Activated T-cell treated with anti-CD3 and anti-CD28 coated beads, Interleukin-2, amount 50 U/mL, for 4 hours (primary cell): Measurements from ENCODE around the gene KCTD6. TPM values are rescaled to one million over a fixed set of nuclear protein-coding genes. Genes with fewer than 3 reads are reported as not detected.
"Not testable (repeated sequence)": the region's sequence is repeated elsewhere in the genome, so short reads cannot be mapped to it uniquely, and the experiment has no call there.

Source experiments
- ATAC-seq, 2 donors: fragments of 200-7000 bp; cut with Tn5 transposase; one replicate each; pipeline ENCODE4 v1.10.0; 2021
- DNase-seq: peaks from one replicate; pipeline ENCODE4 v3.0.0-alpha.2; 2020
- H3K27me3 Mint-ChIP-seq: one replicate; pipeline ENCODE4 v1.8.0; 2021; ENCODE audit warnings: low read depth, mixed read lengths
- H3K36me3 Mint-ChIP-seq: one replicate; pipeline ENCODE4 v1.8.0; 2022; ENCODE audit warnings: mixed read lengths; ENCODE audit not compliant: insufficient read depth
- H3K4me1 Mint-ChIP-seq: one replicate; pipeline ENCODE4 v1.8.0; 2021; ENCODE audit warnings: low read depth, mixed read lengths
- H3K4me3 Mint-ChIP-seq: one replicate; pipeline ENCODE4 v1.8.0; 2021; ENCODE audit warnings: mild to moderate bottlenecking, moderate library complexity, mixed read lengths
- H3K9me3 Mint-ChIP-seq: one replicate; pipeline ENCODE4 v1.8.0; 2021; ENCODE audit warnings: mixed read lengths
- total RNA-seq, 3 donors: library from RNA; stranded (reverse); gene quantifications; one replicate each; pipeline ENCODE4 v1.2.1, GENCODE V29; 2021

Gene KCTD6
- total RNA-seq, 3 donors from 2014 or later: 7.8 to 9.6 (median 8.3) TPM

DNA sequence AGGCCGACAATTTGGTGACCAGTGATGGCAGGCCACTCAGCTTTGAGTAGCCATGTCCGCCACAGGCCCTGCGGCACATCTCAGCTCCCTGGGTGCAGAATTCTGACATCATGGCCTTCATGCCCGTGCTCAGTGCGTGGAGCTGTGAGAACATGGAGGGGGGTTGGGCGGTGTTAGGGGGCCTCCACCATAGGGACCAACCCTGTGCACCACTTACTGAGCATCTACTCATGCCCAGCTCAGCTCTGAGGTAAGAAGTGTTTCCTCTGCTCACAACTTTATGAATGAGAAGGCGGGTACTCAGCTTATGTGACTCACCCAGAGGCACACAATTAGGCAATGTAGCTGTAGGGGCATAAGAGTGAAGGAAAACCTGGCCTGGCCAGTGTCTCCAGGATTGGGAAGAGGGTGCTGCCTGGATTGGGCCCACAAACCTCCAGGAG is 34.6 kb downstream of the KCTD6 start:
- H3K4me3 Mint-ChIP-seq: no peak overlapping the region
- DNase-seq (no peak), ATAC-seq (peak; percentile 34 to 38)
- H3K9me3 Mint-ChIP-seq: no peaks in the 10 kb centered on the region
- no peaks in the 10 kb centered on the region for H3K27me3 Mint-ChIP-seq
- no peaks in the 10 kb centered on the region for H3K4me1 Mint-ChIP-seq
- H3K36me3 Mint-ChIP-seq: no peaks in the 10 kb centered on the region

DNA sequence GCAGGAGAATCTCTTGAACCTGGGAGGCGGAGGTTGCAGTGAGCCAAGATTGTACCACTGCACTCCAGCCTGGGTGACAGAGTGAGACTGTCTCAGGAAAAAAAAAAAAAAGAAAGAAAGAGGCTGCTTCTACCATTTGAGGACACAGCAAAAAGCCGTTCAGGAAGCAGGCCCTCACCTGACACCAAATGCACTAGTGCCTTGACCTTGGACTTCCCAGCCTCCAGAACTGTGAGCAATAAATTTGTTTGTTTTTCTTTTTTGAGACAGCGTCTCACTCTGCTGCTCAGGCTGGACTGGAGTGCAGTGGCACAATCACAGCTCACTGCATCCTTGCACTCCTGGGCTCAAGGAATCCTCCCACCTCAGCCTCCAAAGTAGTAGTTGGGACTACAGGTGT is 35.5 kb downstream of the KCTD6 start:
- not testable (repeated sequence) for H3K4me3 Mint-ChIP-seq, H3K9me3 Mint-ChIP-seq, ATAC-seq, H3K4me1 Mint-ChIP-seq, DNase-seq, H3K36me3 Mint-ChIP-seq, H3K27me3 Mint-ChIP-seq

DNA sequence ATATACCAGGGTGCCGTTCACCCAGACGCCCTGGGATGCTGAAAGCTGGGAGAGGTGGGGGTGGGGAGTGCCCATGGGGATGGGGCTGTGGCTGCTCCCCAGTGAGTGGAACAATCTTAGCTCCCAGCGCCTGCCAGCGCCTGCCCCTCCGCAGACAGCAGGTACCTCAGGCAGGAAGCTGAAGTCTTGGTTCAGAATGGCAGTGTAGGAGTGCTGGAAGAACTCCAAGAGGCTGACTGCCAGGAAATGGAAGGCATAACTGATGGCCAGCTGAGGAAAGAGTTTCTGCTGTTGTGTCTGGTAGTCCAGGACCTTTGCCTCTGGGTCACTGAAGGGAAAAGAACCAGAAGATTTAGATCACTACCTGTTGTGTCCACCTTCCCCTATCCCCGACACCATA is 36.7 kb downstream of the KCTD6 start:
- no peak for ATAC-seq
- Mint-ChIP-seq H3K4me3 (no peak overlapping the region), H3K4me1 (peaks cover 12% of the 10 kb centered on the region), H3K27me3 (no peaks in the 10 kb centered on the region), H3K36me3 (no peaks in the 10 kb centered on the region), H3K9me3 (no peaks in the 10 kb centered on the region)
- DNase-seq: no peak

DNA sequence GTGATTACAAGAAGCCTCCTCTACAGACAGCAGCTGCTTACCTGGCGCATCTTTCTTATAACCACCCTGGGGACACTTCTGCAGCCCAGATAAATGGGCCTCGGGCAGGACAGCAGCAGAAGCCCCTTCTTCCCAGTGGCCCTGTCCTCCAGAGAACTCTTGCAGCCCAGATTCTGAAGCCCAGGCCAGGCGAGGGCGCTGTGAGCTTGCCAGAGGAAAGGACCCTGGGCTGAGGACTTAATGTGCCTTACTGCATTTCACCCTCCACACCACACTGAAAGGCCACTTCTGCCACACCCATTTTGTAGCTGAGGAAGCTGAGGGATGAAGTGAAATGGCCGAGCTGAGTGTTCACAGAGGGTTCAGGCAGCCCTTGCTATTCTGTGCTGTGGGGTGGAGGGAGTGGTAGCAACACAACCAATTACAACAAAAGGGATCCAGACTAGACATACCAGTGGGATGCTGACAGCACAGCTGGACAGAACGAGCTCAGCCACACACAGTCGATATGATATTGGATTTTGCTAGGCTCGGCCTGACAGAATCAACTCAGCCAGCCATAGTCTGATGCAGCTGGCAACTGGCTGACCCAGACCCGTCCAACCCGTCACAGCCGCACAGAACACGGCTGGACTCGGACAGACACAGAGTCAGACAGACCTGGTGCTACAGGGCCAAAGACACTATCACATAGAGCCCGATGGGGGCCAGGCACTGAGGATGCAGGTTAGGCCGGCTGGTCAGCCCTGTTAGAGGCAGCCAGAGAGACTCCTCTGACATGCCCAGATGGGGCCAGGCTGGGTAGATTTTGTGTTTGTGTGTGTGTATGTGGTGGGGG is 37.8 kb downstream of the KCTD6 start:
- H3K9me3 Mint-ChIP-seq: no peaks in the 10 kb centered on the region
- ATAC-seq (no peak), DNase-seq (no peak)
- H3K4me3 Mint-ChIP-seq: no peak overlapping the region
- H3K36me3 Mint-ChIP-seq: no peaks in the 10 kb centered on the region
- H3K4me1 Mint-ChIP-seq: peaks cover 12% of the 10 kb centered on the region
- no peaks in the 10 kb centered on the region for H3K27me3 Mint-ChIP-seq

DNA sequence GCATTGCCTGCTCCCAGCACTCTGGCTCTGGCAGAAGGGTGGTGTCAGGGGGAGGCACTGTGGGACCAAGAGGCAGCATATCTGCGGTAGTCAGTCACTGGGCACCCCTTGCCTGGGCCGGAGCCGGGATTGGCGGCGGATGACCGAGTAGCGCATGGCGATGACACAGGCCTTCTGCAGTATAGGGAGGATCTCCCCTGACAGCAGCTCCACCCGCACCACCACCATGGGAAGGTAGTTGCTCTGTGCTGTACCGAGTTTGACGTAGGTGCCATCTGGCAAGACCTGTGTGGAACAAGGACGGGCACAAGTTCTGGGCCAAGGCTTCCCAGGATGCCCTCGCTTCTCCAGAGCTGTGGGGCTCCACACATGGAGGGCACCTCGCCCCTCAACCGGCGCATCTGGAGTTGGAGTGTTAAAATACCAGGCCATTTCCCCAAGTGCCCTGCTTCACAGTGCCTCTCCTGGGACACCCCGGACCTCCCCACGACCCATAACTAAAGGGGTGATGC is 38.5 kb downstream of the KCTD6 start:
- no peak for ATAC-seq
- Mint-ChIP-seq H3K9me3 (no peaks in the 10 kb centered on the region), H3K36me3 (no peaks in the 10 kb centered on the region), H3K27me3 (no peaks in the 10 kb centered on the region), H3K4me3 (no peak overlapping the region), H3K4me1 (peaks cover 12% of the 10 kb centered on the region)
- DNase-seq: no peak

DNA sequence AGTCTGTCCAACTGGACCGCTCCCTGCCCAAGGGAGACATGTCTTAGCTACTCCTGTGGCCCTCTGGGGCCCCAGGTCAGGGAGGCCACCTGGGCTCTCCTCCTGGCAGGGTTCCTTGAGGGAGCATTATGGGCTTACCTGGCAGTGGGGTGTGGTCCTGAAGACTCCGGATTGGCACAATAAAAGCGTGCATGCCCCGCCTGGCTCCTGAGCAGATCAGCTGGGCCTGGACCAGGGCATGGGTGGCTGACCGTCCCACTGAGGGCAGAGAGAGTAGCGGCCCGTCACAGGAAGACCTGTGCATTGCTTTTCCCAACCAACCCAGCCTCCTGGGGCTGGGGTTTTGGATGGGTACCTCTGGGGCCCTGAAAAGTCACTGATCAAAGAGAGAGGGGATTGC is 39.7 kb downstream of the KCTD6 start:
- Mint-ChIP-seq H3K9me3 (no peaks in the 10 kb centered on the region), H3K27me3 (no peaks in the 10 kb centered on the region), H3K4me3 (no peak overlapping the region), H3K36me3 (no peaks in the 10 kb centered on the region), H3K4me1 (peaks cover 12% of the 10 kb centered on the region)
- DNase-seq: no peak
- ATAC-seq: no peak

DNA sequence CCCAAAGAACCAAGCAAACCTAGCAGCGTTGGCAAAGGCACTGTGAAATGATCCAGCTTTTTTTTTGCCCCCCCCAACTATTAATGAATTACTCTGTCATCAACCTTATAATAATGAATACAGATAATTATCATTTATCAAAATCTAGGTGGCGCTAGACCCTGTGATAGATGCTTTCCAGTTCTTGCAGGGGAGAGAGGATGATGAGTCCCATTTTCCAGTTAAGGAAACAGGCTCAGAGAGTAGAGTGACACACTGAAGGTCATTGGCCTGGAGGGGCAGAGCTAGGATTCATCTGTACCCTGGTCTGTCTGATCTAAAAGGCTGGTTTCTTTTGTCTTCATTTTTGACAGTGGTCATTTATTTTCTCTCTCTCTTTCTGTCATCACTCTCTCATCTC is 40.1 kb downstream of the KCTD6 start:
- Mint-ChIP-seq H3K4me1 (peaks cover 12% of the 10 kb centered on the region), H3K36me3 (no peaks in the 10 kb centered on the region), H3K27me3 (no peaks in the 10 kb centered on the region), H3K4me3 (no peak overlapping the region), H3K9me3 (no peaks in the 10 kb centered on the region)
- no peak for ATAC-seq
- DNase-seq: no peak

DNA sequence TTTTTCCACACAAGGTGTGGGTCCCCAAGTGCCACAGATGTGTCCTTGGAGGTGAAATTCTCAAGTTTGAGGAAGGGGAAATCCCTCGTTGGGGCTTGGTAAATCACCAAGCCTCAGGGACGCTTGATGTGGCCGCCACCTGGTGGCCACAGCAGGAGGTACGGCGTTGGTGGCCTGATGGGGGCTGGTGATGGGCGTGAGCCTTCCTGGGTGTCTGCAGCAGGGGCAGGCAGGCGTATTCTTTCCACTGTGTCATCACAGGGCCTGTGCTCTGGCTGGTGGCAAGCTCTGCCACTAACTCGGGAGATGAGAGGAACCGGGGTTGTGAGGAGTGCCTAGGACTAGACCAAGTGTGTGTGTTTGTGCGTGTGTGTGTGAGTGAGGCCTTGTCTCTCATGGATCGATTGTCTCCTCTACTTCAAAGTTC is 40.9 kb downstream of the KCTD6 start:
- Mint-ChIP-seq H3K9me3 (no peaks in the 10 kb centered on the region), H3K27me3 (no peaks in the 10 kb centered on the region), H3K4me3 (no peak overlapping the region), H3K36me3 (no peaks in the 10 kb centered on the region), H3K4me1 (peaks cover 12% of the 10 kb centered on the region)
- DNase-seq (peak; percentile 78), ATAC-seq (peak; percentile 96 to 97)

DNA sequence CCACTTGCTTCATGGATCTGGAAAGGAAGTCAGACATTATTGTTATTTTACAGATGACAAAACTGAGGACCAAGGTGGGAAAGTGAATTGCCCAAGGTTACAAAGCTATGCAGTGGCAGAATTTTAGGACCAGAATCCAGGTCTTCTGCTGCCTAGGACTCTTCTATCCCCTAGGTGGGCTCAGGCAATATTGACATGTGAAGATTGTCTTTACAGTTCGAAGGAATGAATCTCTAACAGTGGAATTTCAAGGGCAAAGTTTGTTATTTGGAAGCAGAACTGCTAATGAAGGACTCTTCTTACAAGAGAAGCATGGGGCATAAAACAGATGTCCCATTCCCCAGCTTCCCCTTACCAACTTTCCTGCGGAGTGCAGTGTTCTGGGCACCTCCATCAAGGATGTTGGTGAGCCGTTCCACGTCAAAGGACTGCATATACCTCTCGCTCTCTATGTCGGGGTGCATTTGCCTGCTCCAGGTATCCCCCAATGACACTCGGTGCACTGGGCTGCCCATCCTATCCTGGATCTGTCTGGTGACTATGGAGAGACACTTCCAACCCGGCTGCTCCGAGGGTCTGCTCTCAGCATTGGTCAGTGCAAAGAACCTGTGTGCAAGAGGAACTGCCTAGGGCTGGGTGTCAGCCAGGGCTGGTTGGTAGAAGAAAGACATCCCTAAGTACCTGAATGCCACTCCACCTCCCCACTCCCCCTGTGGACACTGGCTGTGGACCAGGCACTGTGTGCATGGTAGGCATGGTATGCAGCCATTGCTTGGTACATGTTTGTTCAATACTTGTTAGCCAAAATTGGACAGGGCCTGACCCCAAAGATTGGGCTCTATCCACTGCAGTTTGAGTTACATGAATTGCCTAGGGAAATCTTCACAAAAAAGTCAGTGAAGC is 42.9 kb downstream of the KCTD6 start:
- Mint-ChIP-seq H3K4me1 (peaks cover 12% of the 10 kb centered on the region), H3K9me3 (no peaks in the 10 kb centered on the region), H3K36me3 (no peaks in the 10 kb centered on the region), H3K4me3 (no peak overlapping the region), H3K27me3 (no peaks in the 10 kb centered on the region)
- DNase-seq (no peak), ATAC-seq (no peak)

DNA sequence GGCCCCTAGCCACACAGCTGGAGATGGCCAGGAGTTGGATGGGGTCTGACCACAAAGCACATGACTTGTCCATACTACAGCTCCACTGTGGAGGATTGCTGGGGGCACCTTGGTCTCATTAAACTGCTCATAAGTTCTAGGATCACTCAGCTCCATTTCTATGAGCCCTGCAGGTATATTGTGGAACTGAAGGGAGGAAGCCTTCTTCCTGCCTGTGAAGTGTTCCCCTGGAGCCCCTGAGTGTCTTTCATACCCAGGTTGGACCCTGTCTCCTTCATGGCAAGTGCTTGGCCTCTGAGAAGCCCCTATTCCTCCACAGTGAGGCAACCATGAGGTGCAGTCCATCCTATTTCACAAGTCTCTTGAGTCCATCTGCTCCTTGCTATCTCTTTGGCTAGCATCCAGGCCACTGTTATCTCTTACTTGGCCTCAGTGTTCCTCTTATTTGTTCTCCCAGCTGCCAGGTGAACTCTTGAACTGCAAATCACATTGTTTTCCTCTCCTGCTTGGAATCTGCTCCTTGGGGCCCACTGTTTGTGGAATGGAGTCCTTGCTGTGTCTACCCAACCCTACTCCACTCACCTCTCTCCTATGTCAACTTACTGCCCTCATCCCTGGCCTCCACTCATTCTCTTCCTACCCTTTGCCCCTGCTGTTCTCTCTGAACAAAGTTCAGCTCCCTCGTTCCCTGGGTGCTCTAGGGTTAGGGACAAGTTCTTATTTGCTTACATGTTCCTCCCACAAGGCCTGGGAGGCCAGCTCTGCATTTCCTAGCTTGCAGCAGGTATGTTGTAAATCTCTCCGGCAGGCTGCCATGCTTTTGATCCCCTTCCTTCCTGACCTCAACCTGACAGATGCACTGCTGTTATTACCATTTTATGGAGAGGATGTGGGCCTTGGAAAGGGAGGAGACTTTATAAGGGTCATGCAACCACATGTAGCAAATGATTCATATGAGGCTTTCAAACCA is 43.9 kb downstream of the KCTD6 start:
- H3K9me3 Mint-ChIP-seq: no peaks in the 10 kb centered on the region
- H3K4me3 Mint-ChIP-seq: no peak overlapping the region
- ATAC-seq (no peak), DNase-seq (no peak)
- peaks cover 12% of the 10 kb centered on the region for H3K4me1 Mint-ChIP-seq
- no peaks in the 10 kb centered on the region for H3K36me3 Mint-ChIP-seq
- H3K27me3 Mint-ChIP-seq: no peaks in the 10 kb centered on the region

DNA sequence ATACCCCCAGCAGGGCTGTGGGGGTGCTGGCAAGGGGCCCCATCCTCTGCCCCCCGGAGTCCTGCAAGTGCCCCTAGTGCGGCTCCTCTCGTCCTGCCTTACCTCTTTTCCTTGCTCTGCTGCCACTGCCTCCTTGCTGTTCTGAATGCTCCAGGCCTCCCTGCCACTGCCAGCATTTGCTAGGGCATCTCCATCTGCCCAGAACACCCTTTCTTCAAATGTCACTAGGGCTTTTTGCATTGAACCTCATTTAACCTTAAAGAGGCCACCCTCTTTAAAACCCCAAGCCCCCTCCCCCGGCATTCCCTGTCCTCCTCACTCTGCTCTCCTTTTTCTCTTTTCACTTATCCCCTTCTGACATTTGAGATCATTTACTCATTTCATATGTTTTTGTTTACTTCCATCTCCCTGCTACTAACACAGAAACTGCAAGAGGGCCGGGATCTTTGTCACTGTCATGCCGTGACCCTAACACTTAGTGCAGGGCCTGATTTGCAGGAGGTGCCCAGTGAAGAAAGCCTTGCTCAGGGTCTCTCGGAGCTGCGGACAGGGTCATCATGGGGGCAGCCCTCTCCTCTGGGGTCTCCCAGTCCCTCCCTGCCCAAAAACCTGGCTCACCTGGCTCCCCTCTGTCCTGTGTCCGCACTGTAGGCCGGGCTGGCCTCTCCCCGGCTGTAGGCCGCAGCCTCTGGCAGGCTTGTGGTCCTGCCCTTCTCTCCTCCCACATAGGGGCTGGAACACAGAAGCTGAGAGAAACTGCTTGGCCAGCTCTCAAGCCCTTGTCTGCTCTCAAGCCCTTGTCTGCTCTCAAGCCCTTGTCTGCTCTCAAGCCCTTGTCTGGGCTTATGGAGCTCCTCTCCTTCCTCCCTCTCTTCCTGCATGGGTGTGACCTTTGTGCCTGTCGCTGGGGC is 44.9 kb downstream of the KCTD6 start, which contains the start of gene ACOX2:
Gene ACOX2 (minus strand): TSS at position 690 of the 911 bp plus-strand sequence. CDS start 2,084 bp downstream, outside the sequence.
- Mint-ChIP-seq H3K27me3 (no peaks in the 10 kb centered on the region), H3K4me1 (peaks cover 12% of the 10 kb centered on the region), H3K4me3 (no peak within 1 kb of the TSS), H3K36me3 (no peaks in the 10 kb centered on the region), H3K9me3 (no peaks in the 10 kb centered on the region)
- DNase-seq (no peak), ATAC-seq (no peak)

DNA sequence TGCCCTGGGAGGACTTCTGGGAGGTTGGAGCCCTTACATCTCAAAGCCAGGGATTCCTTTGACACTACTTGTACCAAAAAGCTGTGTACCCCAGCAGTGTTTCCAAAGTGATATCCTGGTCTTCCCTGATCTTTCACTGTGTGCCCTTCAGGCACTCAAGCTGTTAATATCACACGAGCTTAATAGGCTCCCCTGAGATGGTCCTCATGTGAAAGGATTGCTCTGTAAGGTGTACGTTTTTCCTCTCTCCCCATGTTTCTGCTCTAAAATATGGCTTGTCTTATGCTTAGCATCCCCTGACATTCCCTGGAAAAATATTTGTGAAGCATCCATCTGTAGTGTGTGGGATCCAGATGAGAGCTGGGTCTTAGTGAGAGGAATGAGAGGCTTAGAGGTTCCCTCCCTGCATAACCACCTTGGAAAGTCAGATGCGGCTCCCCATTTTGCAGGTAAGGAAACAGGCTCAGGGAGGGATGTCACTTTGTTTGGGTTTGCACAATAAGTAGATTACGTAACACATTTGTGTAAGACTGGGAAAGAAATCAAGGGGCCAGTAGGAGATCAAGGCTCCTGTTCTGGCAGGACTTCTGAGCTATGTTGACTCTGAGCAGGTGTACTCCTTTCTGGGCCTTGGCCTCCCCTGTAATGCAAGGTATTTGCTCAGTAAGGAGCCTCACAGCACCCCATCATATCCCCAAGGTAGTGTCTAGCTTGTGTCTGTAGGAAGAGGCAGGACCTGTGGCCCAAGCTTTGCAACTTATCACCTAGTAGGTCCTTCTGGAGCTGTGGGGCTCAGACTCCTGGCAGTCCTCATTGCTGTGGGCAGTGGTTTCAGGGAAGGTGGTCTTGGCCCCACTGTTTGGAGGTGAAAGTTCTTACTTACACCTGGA is 45.8 kb downstream of the KCTD6 start:
- Mint-ChIP-seq H3K36me3 (no peaks in the 10 kb centered on the region), H3K9me3 (no peaks in the 10 kb centered on the region), H3K4me1 (peaks cover 5% of the 10 kb centered on the region), H3K4me3 (no peak overlapping the region), H3K27me3 (no peaks in the 10 kb centered on the region)
- ATAC-seq (no peak), DNase-seq (no peak)
